ENCODE data around the gene PRLR. TPM values are rescaled to one million over a fixed set of nuclear protein-coding genes. Genes with fewer than 3 reads are reported as not detected.

The PRLR gene
- total and polyA plus RNA-seq, 2 of the 13 experiments (the other 11 are each of a cell fraction or from before 2014, with no cell fraction given), result 12.2 to 13.3 TPM

GRCh38 chr5:35237580-35238376 lies 7.5 kb upstream of the PRLR start (continued):
- no peak for TF ChIP-seq POGK (CRISPR knock-in tag; conservative IDR thresholded peaks at IDR 0.05)
- no peak for TF ChIP-seq ZNF598 (CRISPR knock-in tag; IDR thresholded peaks at IDR 0.05; ENCODE audit: borderline replicate concordance)
- TF ChIP-seq ATF3 (CRISPR knock-in tag; IDR thresholded peaks at IDR 0.05), result no peak
- no peak for TF ChIP-seq ZNF136 (CRISPR knock-in tag; IDR thresholded peaks at IDR 0.05; ENCODE audit: low read depth)
- TF ChIP-seq KDM4B (CRISPR knock-in tag; IDR thresholded peaks at IDR 0.05), result no peak
- no peak for TF ChIP-seq MNT (IDR thresholded peaks at IDR 0.05)
- no peak for TF ChIP-seq IRF9 (CRISPR knock-in tag; IDR thresholded peaks at IDR 0.05; ENCODE audit: borderline replicate concordance)
- no peak for TF ChIP-seq MYC (CRISPR knock-in tag; IDR thresholded peaks at IDR 0.05; ENCODE audit: borderline replicate concordance)
- no peak for TF ChIP-seq ZBTB20 (CRISPR knock-in tag; IDR thresholded peaks at IDR 0.05; ENCODE audit: borderline replicate concordance, low read depth)
- no peak for TF ChIP-seq NFATC3 (CRISPR knock-in tag; IDR thresholded peaks at IDR 0.05)
- TF ChIP-seq ZNF674 (CRISPR knock-in tag; IDR thresholded peaks at IDR 0.05; ENCODE audit: low read depth), result no peak
- no peak for TF ChIP-seq ZNF850 (CRISPR knock-in tag; conservative IDR thresholded peaks at IDR 0.05)
- TF ChIP-seq YEATS2 (CRISPR knock-in tag; IDR thresholded peaks at IDR 0.05; ENCODE audit: borderline replicate concordance), result no peak
- peak; percentile 92 for TF ChIP-seq BCL6 (CRISPR knock-in tag; IDR thresholded peaks at IDR 0.05)
- TF ChIP-seq THYN1 (CRISPR knock-in tag; IDR thresholded peaks at IDR 0.05; ENCODE audit: borderline replicate concordance, low read depth), result no peak
- TF ChIP-seq ZNF761 (CRISPR knock-in tag; conservative IDR thresholded peaks at IDR 0.05), result no peak
- no peak for TF ChIP-seq HMGXB3 (CRISPR knock-in tag; IDR thresholded peaks at IDR 0.05; ENCODE audit: borderline replicate concordance)
